ENCODE measurements around the gene STRN. TPM values are rescaled to one million over a fixed set of nuclear protein-coding genes. Genes with fewer than 3 reads are reported as not detected.

The STRN gene
- total RNA-seq, 1 donor from 2014 or later = 33.1 TPM

GRCh38 chr2:36967236-36967876 is 1.0 kb upstream of the STRN start:
- Histone ChIP-seq H3K27me3 (no peaks in the 10 kb centered on the region), H3K4me1 (peaks cover 26% of the 10 kb centered on the region), H3K9me3 (no peaks in the 10 kb centered on the region), H3K36me3 (no peaks in the 10 kb centered on the region), H3K27ac (peak overlapping the region; percentile 91), H3K4me3 (peak overlapping the region; percentile 90)
- ATAC-seq = no peak
- no peak for DNase-seq
- intact Hi-C loops (cut with DNase I) = no loop called here
- TF ChIP-seq, protein P1, sequence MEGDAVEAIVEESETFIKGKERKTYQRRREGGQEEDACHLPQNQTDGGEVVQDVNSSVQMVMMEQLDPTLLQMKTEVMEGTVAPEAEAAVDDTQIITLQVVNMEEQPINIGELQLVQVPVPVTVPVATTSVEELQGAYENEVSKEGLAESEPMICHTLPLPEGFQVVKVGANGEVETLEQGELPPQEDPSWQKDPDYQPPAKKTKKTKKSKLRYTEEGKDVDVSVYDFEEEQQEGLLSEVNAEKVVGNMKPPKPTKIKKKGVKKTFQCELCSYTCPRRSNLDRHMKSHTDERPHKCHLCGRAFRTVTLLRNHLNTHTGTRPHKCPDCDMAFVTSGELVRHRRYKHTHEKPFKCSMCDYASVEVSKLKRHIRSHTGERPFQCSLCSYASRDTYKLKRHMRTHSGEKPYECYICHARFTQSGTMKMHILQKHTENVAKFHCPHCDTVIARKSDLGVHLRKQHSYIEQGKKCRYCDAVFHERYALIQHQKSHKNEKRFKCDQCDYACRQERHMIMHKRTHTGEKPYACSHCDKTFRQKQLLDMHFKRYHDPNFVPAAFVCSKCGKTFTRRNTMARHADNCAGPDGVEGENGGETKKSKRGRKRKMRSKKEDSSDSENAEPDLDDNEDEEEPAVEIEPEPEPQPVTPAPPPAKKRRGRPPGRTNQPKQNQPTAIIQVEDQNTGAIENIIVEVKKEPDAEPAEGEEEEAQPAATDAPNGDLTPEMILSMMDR (IDR thresholded peaks at IDR 0.05) = no peak

- TF ChIP-seq, protein P1 (IDR thresholded peaks at IDR 0.05) = no peak
- Histone ChIP-seq H3K27me3 (no peaks in the 10 kb centered on the region), H3K4me3 (peak overlapping the region; percentile 90), H3K4me1 (peaks cover 26% of the 10 kb centered on the region), H3K36me3 (no peaks in the 10 kb centered on the region), H3K9me3 (no peaks in the 10 kb centered on the region), H3K27ac (peak overlapping the region; percentile 86)
- intact Hi-C loops (cut with DNase I) = no loop called here
- DNase-seq (peak; percentile 64), ATAC-seq (peak; percentile 49)
Observed at GRCh38 chr2:36965751-36966369, 476 bp downstream of the STRN start.

DNA sequence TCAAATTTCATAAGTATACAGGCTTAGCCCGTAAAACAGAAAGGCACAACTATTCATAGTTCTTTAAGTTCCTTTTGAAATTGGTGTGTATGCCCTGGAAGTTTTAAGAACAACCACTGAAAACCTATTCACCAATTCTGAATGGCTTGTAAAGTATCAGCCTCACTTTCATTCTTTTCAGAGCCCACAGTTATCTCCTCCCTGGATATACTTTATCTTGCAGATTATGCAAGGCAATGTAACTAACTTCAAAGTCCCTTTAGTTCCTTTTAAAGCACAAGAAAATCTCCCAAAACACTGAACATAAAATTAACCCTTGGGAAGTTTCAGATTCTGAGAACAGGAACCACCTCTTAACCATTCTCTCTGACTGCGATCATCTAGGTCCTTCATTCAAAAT is 1.1 kb downstream of the STRN start:
- H3K27ac ChIP-seq = no peak overlapping the region
- H3K9me3 ChIP-seq = no peaks in the 10 kb centered on the region
- peaks cover 26% of the 10 kb centered on the region for H3K4me1 ChIP-seq
- no peaks in the 10 kb centered on the region for H3K36me3 ChIP-seq
- TF ChIP-seq, protein P1 (IDR thresholded peaks at IDR 0.05) = no peak
- ATAC-seq (no peak), DNase-seq (no peak)
- no peaks in the 10 kb centered on the region for H3K27me3 ChIP-seq
- peak overlapping the region; percentile 90 for H3K4me3 ChIP-seq
- intact Hi-C loops (cut with DNase I) = no loop called here

DNA sequence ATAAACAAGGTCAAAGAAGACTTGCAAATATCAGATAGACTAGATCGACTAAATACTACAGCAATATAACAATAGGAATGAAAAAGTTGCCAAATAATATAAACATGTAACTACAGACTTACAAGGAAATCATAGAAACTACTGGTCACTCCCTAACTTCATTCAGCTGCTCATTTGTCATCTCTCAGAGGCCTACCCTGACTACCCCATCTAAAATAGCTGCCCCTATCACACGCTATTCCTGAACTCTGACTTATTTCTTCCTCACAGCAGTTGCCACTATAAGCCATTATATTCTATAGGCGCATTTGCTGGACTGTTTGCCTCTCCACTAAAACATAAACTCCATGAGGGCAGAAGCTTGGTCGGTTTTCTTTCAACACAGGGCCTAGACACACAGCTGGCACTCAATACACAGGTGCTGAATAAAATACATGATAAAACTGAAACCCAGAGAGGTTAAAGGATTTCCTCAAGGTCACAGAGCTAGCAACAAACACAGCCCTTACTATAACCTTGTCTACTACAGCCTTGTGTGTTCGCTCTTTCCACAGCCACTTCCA is 1.8 kb downstream of the STRN start:
- DNase-seq (no peak), ATAC-seq (no peak)
- intact Hi-C loops (cut with DNase I) = no loop called here
- no peaks in the 10 kb centered on the region for H3K36me3 ChIP-seq
- TF ChIP-seq, protein P1 (IDR thresholded peaks at IDR 0.05) = no peak
- H3K9me3 ChIP-seq = no peaks in the 10 kb centered on the region
- H3K4me3 ChIP-seq = peak overlapping the region; percentile 90
- H3K27ac ChIP-seq = no peak overlapping the region
- peaks cover 26% of the 10 kb centered on the region for H3K4me1 ChIP-seq
- H3K27me3 ChIP-seq = no peaks in the 10 kb centered on the region

GRCh38 chr2:36963734-36964133 is 2.6 kb downstream of the STRN start:
- intact Hi-C loops (cut with DNase I) = no loop called here
- H3K4me1 ChIP-seq = peaks cover 26% of the 10 kb centered on the region
- ATAC-seq = no peak
- H3K4me3 ChIP-seq = no peak overlapping the region
- H3K27ac ChIP-seq = no peak overlapping the region
- no peaks in the 10 kb centered on the region for H3K36me3 ChIP-seq
- H3K27me3 ChIP-seq = no peaks in the 10 kb centered on the region
- no peak for DNase-seq
- no peaks in the 10 kb centered on the region for H3K9me3 ChIP-seq
- TF ChIP-seq, protein P1 (IDR thresholded peaks at IDR 0.05) = no peak

All from upper lobe of right lung (tissue), 1 donor.